GM15510 (cell line): Measurements from ENCODE around the gene PTPRG.

ENCODE experiments used
- POLR2A ChIP-seq: IDR thresholded peaks from 3 replicates; pipeline ENCODE4 v1.6.1; 2011; ENCODE audit warnings: borderline replicate concordance; ENCODE audit not compliant: insufficient read length; ENCODE audit errors: extremely low read depth

PTPRG gene

DNA sequence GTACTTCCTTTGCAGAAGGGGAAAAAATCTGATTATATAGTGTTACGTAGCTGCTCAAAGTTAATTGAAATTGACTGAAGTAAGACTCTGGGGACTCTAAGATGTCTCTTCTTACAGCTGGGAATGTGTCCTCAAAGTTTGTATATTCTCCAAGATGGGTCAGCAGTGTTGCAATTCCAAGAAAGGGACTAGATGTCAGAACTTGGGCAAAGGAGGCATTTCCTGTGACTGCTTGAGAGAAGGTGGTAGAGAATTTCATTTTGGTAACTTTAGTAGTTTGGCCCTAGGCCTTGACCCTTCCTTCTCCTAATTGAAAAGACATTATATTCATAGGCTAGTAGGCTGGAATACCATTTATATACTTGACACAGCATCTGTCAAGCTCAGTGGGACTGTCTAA lies 33.9 kb downstream of the PTPRG start:
- TF ChIP-seq POLR2A = no peak

- TF ChIP-seq POLR2A = no peak
Observed at GRCh38 chr3:61595826-61596225, 34.5 kb downstream of the PTPRG start.

DNA sequence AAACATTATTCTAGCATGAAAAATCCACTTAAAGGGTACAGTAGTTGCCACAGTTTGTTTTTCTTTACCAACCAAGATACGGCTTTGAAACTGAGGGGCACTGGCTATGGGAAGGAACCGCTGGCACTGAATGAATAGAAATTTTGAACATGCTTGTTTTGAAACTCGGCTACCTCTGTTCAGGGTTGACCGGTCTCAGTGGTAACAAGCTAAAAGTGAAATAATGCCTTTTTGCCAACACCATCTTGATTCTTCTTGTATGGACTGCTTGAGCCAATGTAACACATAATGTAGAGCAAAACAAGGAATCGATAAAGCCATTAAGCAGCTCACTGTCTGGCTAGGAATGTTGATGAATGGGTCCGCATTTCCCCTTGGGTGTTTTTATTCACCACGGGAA lies 36.5 kb downstream of the PTPRG start:
- TF ChIP-seq POLR2A = no peak

DNA sequence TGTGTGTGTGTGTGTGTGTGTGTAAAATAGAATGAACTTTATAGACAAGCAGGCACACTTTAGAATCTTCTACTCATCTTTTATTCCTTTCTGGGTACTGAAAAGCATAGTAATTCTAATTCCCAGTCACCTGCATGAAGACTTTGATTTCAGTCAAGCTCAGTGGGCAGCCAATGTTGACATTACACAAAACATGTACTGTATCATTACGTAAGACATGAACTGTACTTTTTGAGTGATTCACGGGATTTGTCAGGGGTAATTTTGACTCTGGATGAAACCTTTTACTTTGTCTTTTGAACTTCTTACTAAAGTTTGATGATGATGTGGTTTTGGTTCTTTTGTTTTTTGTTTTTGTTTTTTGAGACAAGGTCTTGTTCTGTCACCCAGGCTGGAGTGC lies 38.8 kb downstream of the PTPRG start:
- no peak for TF ChIP-seq POLR2A

DNA sequence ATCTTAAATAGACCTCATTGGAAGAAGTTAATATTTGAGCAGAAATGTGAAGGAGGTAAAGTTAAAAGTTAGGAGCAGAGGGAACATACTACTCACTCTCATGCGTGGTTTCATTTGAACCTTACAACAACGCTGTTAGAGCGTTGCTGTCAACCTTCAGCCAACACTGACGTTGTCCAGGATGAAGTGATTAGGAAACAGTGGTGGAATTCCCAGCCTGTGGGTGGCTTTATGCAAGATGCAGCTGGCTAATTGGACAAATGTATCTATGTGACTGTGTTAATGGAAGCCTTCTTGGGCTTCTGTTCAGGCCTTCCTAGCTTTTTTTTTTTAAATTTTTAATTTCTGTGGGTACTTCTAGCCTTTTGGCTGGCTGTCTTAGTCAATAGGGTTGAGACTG lies 40.5 kb downstream of the PTPRG start:
- no peak for TF ChIP-seq POLR2A

DNA sequence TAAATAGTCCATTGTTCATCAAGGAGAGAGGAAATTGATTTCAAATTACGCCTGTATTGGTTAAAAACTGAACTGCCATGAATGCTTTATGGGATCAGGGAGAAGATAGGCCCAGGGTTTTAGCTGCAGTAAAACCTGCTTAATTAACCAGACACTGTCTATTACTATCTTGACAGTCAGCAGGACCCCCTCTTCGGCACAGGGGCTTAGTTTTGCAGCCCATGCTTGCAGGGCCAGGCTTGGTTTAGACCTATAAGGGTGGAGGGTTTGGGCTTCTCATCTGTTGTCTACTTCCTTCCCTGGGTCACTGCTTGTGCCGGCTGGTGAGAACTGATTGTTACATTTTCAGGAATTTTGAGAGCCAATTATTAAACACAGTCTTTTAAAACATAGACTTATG lies 41.1 kb downstream of the PTPRG start:
- no peak for TF ChIP-seq POLR2A

GRCh38 chr3:61605589-61606175 lies 44.3 kb downstream of the PTPRG start:
- no peak for TF ChIP-seq POLR2A

DNA sequence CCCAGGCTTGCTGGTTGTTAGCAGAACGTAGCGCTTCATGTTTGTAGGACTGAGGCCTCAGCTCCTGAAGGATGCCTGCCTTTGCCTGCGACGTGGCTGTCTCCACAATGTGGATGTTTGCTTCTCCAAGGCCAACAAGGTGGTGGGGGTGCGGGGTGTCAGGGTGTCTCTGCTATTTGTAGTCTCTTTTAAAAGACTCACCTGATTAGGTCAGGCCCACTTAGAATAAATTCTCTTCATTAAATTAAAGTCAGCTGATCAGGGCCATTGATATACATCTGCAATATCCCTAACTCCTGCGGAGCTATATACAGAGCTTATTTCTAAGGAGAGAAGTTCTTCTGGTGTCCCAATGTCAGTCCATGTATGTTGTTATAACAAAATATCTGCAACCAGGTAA lies 44.8 kb downstream of the PTPRG start:
- no peak for TF ChIP-seq POLR2A

DNA sequence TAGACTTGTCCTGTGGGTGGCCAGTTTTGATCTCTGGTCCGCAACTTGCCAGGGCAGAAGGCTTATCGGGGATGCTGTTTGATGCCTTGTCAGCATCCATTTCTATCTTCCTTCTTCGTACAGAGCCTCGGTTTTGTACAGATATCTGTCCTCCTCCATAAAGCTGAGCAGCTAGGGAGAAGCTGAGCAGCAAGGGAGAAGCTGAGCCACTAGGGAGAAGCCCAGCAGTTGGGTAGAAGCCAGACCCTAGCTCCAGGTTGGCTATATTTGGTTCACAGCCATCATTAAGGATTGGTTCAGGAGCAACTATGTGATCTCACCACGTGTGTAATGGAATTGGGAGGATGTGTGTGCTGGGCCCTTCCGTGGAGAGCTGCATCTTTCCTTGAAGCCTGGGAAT lies 46.7 kb downstream of the PTPRG start:
- TF ChIP-seq POLR2A = no peak

DNA sequence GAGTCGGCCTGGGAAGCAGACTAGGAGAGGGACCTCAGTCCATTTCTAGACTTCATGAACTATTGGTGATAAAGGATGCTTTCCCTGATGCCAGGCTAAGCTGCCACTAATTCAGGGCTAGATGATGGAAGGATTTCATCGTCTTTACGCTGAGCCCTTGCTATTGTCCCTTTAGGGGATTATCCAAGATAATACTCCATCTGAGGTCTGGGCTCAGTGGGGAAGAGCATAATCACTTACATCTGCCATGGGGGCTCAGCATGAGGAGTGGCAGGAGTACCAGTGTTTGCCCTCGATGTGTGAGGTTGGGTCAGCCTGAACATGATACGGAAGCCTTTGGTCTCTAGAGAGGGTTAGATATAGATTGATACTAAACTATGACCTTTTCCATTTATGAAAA lies 47.3 kb downstream of the PTPRG start:
- no peak for TF ChIP-seq POLR2A

- TF ChIP-seq POLR2A = no peak
Observed at GRCh38 chr3:61610316-61610715, 48.9 kb downstream of the PTPRG start.

- TF ChIP-seq POLR2A = no peak
Observed at GRCh38 chr3:61612211-61613194, 51.1 kb downstream of the PTPRG start.

GRCh38 chr3:61613666-61614065 lies 52.3 kb downstream of the PTPRG start:
- TF ChIP-seq POLR2A = no peak

DNA sequence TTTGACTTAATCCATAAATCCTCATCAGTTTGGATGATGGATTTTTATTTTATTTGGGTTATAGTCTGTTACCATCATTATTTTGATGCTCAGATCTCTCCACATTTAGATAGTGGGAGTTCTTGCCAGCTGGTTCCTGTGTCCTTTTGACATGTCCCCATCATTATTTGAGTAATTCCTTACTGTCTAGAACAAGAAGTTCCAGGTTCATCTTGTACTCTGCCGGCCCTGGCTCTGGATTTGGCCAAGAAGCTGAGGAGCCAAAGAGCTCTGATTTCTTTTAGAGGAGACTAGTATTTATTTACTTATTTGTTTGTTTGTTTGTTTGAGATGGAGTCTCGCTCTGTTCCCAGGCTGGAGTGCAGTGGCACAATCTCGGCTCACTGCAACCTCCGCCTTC lies 54.3 kb downstream of the PTPRG start:
- TF ChIP-seq POLR2A = no peak

GRCh38 chr3:61616586-61616985 lies 55.2 kb downstream of the PTPRG start:
- TF ChIP-seq POLR2A = no peak

DNA sequence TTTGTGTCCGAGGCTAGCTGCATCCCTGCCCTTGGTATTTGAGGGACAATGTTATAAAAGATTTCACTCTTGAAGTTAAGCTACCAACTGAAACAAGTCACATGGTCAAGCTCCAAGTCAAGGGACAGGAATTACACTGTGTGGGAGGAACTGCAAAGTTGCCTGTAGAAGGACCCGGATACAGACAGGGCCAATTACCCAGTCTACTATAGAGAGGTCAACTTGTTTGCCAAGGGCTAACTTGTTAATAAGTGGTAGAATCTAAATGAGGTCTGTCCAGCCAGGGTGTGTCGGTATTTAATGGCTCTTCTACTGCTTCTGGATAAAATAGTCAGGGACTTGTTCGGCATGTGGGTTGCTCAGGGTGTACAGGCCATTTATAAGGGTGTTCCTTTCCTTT lies 55.7 kb downstream of the PTPRG start:
- TF ChIP-seq POLR2A = no peak
